Activated T-cell treated with anti-CD3 and anti-CD28 coated beads, Interleukin-2, amount 50 U/mL, for 24 hours (primary cell): ENCODE measurements around the gene MNT.

ENCODE experiments used
- DNase-seq: peaks from one replicate; pipeline ENCODE4 v3.0.0-alpha.2; 2020
- H3K27ac Mint-ChIP-seq: 2 replicates; pipeline ENCODE4 v1.8.0; 2020; ENCODE audit warnings: mild to moderate bottlenecking, mixed read lengths
- H3K27me3 Mint-ChIP-seq: 2 replicates; pipeline ENCODE4 v1.8.0; 2020; ENCODE audit warnings: mixed read lengths
- H3K36me3 Mint-ChIP-seq: 2 replicates; pipeline ENCODE4 v1.8.0; 2020; ENCODE audit warnings: low read depth, mixed read lengths
- H3K4me1 Mint-ChIP-seq: 2 replicates; pipeline ENCODE4 v1.8.0; 2020; ENCODE audit warnings: low read depth, mixed read lengths
- H3K4me3 Mint-ChIP-seq: 2 replicates; pipeline ENCODE4 v1.8.0; 2020; ENCODE audit warnings: mild to moderate bottlenecking, moderate library complexity, mixed read lengths
- H3K9me3 Mint-ChIP-seq: 2 replicates; pipeline ENCODE4 v1.8.0; 2020; ENCODE audit warnings: mixed read lengths

Gene MNT

DNA sequence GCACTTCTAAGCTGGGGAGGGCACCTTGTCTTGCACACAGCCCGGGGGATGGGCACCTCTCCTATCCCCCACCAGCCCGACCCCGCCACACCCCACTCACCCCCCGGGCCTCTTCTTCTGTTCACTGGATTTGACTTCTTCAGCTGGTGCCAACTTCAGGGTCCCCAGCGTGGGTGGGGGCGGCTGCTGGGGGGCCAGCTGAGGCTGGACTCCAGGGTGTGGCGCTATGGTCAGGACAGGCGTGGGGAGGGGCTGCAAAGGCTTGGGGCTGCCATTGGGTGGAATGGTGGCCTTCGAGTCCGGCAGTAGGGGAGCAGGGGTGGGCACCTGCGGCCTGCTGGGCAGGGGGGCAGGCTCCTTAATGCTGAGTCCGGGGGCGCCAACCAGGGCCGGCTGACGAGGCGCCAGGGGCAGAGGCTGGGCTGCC lies 6.1 kb downstream of the MNT start:
- Mint-ChIP-seq H3K36me3 (peaks cover 23% of the 10 kb centered on the region), H3K27ac (peak overlapping the region; percentile 91), H3K27me3 (no peaks in the 10 kb centered on the region), H3K4me3 (peak overlapping the region; percentile 46), H3K4me1 (peaks cover 72% of the 10 kb centered on the region), H3K9me3 (no peaks in the 10 kb centered on the region)
- DNase-seq, result no peak

DNA sequence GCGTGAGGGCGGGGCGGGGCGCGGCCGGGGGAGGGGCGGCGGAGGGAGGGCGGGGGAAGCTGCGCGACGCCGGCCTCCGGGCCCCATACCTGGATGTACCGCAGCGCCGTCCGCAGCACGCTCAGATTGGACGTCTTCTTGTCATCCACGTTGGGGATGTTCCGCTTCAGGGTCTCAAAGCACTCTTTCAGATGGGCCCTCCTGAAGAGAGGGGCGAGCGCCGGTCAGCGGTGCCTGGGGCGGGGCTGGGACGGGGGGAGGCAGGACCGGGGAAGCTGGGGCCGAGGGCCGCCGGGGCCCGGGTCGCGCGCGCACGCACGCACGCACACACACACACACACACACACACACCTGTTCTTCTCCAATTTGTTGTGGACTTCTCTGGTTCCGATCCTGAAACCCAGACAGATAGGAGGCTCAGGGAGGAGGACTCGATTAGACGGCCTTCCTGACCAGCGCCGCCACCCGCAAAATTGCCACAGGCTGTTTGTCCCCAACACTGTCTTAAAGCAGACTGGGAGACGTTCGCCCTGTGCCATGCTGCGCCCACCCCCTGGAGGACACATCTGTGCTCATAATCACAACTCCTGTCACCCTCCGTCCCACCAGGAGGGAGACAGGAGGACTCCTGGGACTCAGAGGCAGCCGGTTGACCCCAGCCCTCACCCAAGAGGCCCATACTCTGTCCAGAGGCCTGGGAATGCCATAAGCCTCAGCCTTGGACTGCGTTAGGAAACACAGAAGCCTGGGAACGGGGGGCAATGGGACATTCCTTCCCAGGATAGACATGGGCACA lies 6.7 kb downstream of the MNT start:
- peak overlapping the region; percentile 91 for H3K27ac Mint-ChIP-seq
- H3K4me3 Mint-ChIP-seq, result peak overlapping the region; percentile 78
- peaks cover 27% of the 10 kb centered on the region for H3K36me3 Mint-ChIP-seq
- peaks cover 74% of the 10 kb centered on the region for H3K4me1 Mint-ChIP-seq
- no peaks in the 10 kb centered on the region for H3K27me3 Mint-ChIP-seq
- DNase-seq, result no peak
- no peaks in the 10 kb centered on the region for H3K9me3 Mint-ChIP-seq

DNA sequence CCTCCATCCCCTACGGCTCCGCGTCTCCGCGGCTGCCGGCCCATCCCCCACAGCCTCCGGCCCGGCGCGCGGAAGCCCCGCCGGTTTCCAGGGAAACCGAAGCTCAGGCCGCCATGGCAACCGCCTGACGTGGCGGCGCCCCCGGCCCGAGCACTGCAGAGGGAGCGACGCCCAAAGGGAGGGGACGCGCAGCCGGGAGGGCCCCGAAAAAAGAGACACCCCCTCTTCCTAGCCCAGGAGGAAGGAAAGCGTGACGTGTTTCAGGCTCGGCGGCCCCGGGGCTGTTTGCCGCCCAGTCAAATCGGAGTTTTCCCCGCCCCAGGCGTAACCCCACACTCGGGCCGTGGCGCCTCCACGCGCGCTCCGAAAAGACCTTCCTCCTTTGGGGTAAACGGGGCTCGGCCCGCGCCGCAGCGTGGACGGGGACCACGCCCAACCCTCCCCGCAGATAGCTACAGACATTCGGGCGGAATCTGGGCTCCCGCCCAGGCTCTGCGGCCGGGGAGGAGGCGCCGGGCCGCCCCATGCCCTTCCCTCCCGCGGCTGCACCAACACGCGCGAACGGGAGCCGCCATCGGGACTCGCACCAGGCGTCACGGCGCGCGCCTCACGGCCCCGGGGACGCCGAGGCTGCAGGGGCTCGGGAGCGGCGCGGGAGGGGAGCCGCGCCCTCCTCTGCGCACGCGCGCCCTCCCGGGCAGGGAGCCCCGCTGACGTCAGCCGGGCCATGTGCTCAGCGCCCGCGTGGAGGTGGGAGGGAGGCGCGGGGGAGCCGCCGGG lies 7.5 kb downstream of the MNT start:
- Mint-ChIP-seq H3K27ac (peak overlapping the region; percentile 99), H3K27me3 (no peaks in the 10 kb centered on the region), H3K4me1 (peaks cover 71% of the 10 kb centered on the region), H3K4me3 (peak overlapping the region; percentile 85), H3K36me3 (peaks cover 33% of the 10 kb centered on the region), H3K9me3 (no peaks in the 10 kb centered on the region)
- DNase-seq, result peak; percentile 93

DNA sequence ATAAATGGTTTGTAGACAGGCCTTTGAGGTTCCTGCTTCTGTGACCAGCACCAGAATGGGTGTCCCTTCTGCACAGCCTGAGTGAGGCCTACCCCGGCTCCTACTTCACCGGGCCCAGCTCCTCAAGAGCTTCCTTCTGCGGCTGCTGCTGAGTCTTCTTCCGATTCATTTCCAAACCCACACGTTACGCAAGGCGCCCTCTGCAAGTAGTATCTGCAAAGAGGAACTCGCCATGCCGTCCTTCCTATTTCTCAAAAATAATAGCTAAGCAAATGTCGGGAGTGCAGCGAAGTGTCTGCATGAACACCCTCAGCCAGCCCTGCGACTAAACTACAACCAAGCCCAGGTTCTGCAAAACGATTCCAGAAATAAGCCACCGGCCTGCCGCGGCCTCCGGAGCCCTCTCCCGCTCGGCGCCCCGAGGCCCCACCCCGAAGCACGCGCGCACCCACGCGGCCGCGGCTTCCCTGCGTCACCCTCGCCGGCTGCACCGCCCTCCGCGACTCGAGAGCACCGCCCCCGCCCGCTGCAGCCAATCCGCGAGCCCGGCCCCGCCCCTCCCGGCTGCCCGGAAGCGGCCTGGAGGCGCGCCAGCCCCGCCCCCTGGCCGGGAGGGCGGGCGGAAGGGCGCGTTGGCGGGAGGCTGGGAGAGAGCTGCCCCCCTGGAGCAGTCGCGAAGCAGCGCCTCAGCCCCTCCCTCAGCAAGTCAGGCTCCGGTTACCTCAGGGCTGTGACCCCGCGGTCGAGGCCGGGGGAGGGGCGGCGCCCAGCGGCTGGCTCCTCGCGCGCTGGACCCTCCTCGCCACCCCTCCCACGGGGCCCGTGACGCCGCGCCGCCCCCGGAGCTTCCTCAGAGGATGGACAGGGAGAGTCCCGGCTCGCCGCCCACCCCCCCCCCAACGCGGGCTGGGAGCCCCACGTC lies 8.3 kb downstream of the MNT start:
- Mint-ChIP-seq H3K9me3 (no peaks in the 10 kb centered on the region), H3K4me3 (peak overlapping the region; percentile 90), H3K27me3 (no peaks in the 10 kb centered on the region), H3K4me1 (peaks cover 64% of the 10 kb centered on the region), H3K27ac (peak overlapping the region; percentile 99), H3K36me3 (peaks cover 41% of the 10 kb centered on the region)
- DNase-seq, result peak; percentile 99

DNA sequence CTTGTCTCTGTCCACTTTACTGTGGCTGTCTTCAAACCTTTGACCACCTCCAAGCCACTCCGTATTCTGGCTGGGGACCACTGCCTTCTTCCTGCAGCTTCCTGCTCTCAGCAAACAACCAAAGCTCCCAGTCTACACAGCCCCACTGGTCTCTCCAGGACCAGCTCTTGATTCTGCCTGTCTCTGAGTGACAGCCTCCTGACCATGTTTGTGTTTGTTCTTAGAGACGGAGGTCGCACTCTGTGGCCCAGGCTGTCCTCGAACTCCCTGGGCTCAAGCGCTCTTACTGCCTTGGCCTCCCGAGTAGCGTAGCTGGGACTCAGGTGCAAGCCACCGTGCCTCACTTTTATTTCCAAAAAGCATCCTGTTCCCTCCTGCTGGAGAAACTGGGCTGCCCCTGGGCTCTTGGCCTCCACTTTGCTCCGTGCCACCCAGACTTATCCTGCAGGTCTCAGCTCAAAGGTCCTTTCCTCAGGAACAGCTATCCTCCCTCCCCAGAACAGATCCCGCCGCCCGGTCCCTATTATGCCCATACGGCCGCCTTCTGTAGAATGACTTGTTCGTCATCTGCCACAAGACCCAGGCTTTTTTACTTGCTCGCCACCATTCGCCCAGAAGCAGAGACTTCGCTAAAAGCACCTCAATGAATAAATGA lies 9.1 kb downstream of the MNT start:
- H3K4me3 Mint-ChIP-seq, result peak overlapping the region; percentile 90
- H3K36me3 Mint-ChIP-seq, result peaks cover 49% of the 10 kb centered on the region
- no peak for DNase-seq
- no peaks in the 10 kb centered on the region for H3K27me3 Mint-ChIP-seq
- no peaks in the 10 kb centered on the region for H3K9me3 Mint-ChIP-seq
- peak overlapping the region; percentile 98 for H3K27ac Mint-ChIP-seq
- peaks cover 56% of the 10 kb centered on the region for H3K4me1 Mint-ChIP-seq

DNA sequence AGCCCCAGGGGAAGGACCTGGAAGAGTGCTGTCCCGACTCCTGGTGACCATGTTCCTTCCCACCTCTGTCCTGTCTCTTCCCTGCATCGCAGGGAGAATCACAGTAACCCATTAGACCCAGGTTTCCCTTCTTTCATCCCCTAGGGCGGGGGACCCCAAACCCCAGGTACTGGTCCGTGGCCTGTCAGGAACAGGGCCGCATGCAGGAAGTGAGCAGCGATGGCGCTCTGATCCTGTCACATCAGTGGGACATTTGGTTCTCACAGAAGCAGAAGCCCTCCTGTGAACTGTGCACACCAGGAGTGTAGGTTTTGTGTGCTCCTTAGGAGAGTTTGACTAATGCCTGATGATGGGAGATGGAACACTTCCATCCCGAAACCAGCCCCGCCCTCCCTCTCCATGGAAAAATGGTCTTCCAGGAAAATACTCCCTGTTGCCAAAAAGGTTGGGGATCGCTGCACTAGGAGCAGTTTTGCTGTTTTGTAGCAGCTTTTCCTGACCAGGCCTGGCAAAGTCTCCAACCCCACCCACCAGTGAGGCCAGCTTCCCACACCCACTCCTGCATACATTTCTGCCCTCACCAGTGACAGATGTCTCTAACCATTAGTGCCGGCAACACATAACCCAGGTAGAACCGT lies 10.5 kb downstream of the MNT start:
- Mint-ChIP-seq H3K27ac (peak overlapping the region; percentile 98), H3K36me3 (peaks cover 54% of the 10 kb centered on the region), H3K4me1 (peaks cover 46% of the 10 kb centered on the region)

DNA sequence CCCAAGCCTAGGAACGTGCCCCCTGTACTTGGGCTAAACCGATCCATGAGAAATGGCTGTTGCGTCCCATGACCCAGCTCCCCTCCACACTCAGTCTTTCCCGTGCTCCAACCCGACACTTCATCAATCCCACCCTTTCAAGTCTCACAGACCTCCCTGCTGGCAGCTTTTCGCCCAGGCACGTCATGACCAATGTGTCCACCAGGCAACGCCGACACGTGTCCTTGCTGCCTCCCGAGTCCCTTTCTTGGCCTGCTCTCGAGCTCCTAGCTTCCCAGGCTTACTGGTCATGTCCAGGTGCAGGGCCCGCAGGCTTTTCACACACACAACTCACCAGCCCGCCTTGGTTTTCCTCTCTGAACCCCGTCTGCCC lies 12.2 kb downstream of the MNT start:
- no peaks in the 10 kb centered on the region for H3K27me3 Mint-ChIP-seq
- H3K9me3 Mint-ChIP-seq, result no peaks in the 10 kb centered on the region
- DNase-seq, result no peak
- H3K36me3 Mint-ChIP-seq, result peaks cover 54% of the 10 kb centered on the region
- H3K27ac Mint-ChIP-seq, result peak overlapping the region; percentile 15
- peaks cover 36% of the 10 kb centered on the region for H3K4me1 Mint-ChIP-seq
- H3K4me3 Mint-ChIP-seq, result no peak overlapping the region

More for the DNA sequence above, 10.5 kb downstream of the MNT start:
- Mint-ChIP-seq H3K27me3 (no peaks in the 10 kb centered on the region), H3K4me3 (peak overlapping the region; percentile 41), H3K9me3 (no peaks in the 10 kb centered on the region)
- no peak for DNase-seq

DNA sequence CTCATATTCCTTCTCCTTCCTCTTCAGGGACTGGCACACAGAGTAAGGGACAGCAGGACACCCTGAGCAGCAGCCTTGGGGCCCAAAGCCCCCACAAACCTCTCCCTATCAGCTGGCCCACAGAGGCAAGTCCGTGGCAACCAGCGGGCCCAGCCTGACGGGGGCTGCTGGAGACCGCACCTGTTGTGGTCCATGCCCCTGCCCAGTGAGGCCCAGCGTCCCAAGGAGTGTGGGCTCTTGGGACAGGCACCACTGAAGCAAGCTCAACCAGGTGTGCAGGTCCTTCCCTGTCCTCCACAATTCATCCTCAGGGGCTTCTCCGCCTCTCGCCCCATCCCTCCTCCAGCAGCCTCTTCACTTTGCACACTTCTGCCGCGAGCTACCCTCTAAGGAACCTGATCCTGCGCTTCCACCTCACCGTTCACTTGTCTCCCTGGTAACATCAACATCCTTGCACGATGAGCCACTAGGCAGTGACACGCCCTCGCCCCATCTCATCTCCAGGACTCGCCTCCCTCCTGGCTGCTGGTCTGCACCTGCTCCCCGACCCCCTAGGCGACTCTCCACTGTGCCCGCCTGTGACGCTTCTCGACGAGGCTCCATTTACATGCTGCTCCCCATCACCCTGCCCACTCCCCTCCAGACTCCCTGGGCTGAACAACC lies 12.7 kb downstream of the MNT start:
- H3K27me3 Mint-ChIP-seq, result no peaks in the 10 kb centered on the region
- H3K36me3 Mint-ChIP-seq, result peaks cover 52% of the 10 kb centered on the region
- peaks cover 34% of the 10 kb centered on the region for H3K4me1 Mint-ChIP-seq
- DNase-seq, result no peak
- H3K4me3 Mint-ChIP-seq, result no peak overlapping the region
- no peaks in the 10 kb centered on the region for H3K9me3 Mint-ChIP-seq
- peak overlapping the region; percentile 15 for H3K27ac Mint-ChIP-seq

DNA sequence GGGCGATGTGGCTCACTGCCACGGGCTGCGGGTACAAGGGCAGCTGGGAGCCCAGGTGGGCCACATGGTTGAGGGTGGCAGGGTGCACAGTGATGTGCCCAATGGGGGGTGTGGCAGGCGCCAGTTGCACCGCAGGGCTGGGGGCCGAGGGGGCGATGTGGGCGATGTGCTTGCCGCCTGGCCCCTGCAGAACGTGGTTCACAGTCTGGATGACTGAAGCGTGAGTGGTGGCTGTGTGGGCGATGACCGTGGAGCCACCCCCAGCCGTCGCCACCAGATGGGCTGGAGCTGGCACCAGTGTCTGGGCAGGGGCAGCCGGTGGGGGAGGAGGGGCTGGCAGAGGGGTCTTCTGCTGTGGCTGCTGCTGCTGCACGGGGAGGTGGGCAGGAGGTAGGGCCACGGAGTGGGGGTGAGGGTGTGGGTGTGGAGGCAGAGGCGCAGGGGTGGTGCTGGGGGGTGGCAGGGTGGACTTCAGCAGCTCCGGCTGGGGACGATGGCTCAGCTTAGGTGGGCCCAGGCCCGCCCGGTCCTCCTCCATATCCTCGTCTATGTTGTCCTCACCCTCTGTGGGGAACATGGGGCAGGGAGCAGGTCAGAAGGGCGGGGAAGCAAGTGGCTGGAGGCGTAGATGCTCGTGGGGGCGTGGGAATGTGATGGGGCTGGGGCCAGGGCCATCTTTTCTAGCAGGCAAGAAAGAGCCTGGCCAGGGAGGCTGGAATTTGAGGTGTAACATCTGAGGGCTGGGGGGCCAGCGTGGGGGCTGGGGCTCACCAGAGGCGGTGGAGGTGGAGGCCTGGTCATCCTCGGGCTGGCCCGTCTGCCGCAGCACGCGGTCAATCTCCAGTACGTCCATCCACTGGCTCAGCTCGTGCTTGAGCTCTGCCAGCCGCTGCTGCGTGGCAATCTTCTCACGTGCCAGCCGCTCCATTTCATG lies 13.5 kb downstream of the MNT start:
- H3K27me3 Mint-ChIP-seq, result no peaks in the 10 kb centered on the region
- H3K36me3 Mint-ChIP-seq, result peaks cover 51% of the 10 kb centered on the region
- no peaks in the 10 kb centered on the region for H3K9me3 Mint-ChIP-seq
- DNase-seq, result no peak
- peaks cover 36% of the 10 kb centered on the region for H3K4me1 Mint-ChIP-seq
- no peak overlapping the region for H3K4me3 Mint-ChIP-seq
- H3K27ac Mint-ChIP-seq, result no peak overlapping the region

DNA sequence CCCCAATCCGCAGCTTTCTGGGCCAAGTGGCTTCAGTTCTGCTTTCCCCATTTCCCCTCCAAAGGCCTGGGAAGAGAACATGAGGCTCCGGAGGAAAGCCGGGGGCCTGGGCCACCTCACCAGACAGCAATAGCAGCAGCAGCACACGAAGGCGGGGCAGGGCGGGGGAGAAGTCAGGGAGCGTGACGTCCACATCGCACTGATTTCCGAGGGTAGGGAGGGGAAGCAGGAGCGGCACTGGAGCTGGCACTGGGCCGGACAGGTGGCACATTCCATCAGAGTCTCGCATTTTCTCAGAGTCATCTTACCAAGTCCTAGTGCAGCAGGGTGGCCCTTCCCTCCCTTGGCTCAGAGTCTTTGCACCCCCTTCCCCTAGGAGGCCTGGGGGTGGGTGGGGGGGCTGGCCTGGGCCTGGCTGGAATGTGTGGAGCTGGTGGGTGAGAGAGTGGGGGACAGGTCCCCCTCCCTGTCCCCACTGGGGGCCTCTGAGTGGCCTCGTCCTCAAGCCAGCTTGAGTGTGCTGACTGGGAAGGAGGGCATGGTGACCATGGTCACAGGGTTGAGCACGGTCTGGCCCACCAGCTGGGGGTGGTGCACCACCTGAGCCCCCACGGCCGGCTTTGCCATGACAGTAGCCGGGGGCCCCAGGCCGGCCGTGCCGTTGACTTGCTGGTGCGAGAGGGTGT lies 14.3 kb downstream of the MNT start:
- no peak overlapping the region for H3K27ac Mint-ChIP-seq
- DNase-seq, result no peak
- no peak overlapping the region for H3K4me3 Mint-ChIP-seq
- H3K9me3 Mint-ChIP-seq, result no peaks in the 10 kb centered on the region
- peaks cover 28% of the 10 kb centered on the region for H3K4me1 Mint-ChIP-seq
- peaks cover 43% of the 10 kb centered on the region for H3K36me3 Mint-ChIP-seq
- H3K27me3 Mint-ChIP-seq, result no peaks in the 10 kb centered on the region

DNA sequence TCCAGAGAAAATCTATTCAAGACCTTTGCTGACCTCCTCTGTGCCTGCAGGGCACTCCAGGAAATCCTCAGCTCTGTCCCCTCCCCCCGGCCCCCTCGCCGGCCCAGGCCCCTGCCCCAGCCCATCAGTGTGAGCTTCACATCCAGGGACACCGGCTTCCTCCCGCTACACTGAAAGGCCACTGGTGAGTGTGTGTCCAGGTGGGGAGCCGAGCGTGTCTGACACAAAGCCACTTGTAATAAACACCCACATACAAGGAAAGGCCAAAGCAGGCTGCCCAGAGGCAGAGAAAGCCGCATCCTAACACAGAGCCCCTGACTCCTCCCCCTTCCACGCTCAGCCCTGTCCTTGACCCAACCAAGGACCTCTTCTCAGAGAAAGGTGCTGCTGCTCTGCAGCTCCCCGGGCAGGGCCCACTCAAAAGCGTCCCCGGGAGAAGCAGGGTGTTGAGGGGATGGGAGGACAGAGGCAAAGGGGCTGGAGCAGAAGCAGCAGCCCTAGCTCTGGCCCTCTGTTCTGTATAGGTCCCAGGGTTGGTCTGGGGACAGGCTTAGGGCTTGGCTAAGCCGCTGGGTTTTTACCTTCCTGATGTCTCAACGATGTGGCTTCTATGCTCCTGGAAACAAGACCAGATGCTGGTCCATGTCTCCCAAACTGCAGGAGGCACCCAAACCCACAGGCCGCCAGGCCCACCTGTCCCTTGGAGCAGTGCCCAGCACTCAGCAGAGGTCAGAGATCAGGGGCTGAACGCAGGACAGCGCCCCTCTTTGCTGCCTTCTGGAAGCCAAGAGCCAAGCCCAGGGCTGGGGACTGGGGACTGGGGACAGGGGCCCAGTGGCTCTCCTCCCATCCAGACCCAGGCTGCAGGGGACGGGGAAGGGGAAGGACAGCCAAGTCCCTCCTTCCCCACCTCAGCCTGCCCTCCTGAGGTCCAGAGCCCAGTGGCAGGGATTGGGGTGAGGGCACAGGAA lies 15.3 kb downstream of the MNT start:
- no peak for DNase-seq
- H3K4me3 Mint-ChIP-seq, result no peak overlapping the region
- H3K27ac Mint-ChIP-seq, result no peak overlapping the region
- no peaks in the 10 kb centered on the region for H3K27me3 Mint-ChIP-seq
- peaks cover 47% of the 10 kb centered on the region for H3K36me3 Mint-ChIP-seq
- no peaks in the 10 kb centered on the region for H3K9me3 Mint-ChIP-seq
- H3K4me1 Mint-ChIP-seq, result peaks cover 20% of the 10 kb centered on the region
